DOHH2 (cell line): ENCODE data around the gene TRPC3.

ENCODE experiments used
- H3F3A ChIP-seq: fragments of 200-600 bp; sonication (generic), shearing (Covaris generic); 2 replicates; pipeline ENCODE4 v1.6.0; 2016; ENCODE audit warnings: antibody characterized with exemption, mild to moderate bottlenecking; ENCODE audit not compliant: control insufficient read depth, insufficient read depth
- H3K27ac ChIP-seq: fragments of 200-600 bp; sonication (generic); 2 replicates; pipeline ENCODE4 v1.5.1; 2014; ENCODE audit warnings: low read depth, mild to moderate bottlenecking, low read length, moderate library complexity
- H3K27me3 ChIP-seq: fragments of 200-600 bp; sonication (generic); 2 replicates; pipeline ENCODE4 v1.6.1; 2014; ENCODE audit warnings: mild to moderate bottlenecking, low read length, mixed read lengths; ENCODE audit not compliant: control insufficient read depth
- H3K36me3 ChIP-seq: fragments of 200-600 bp; sonication (generic); 2 replicates; pipeline ENCODE4 v1.6.1; 2014; ENCODE audit warnings: mild to moderate bottlenecking, low read length, moderate library complexity, mixed read lengths; ENCODE audit not compliant: control insufficient read depth
- H3K4me1 ChIP-seq: fragments of 200-600 bp; sonication (generic); 2 replicates; pipeline ENCODE4 v1.6.1; 2014; ENCODE audit warnings: mild to moderate bottlenecking, low read length, mixed read lengths; ENCODE audit not compliant: control insufficient read depth
- H3K4me2 ChIP-seq: fragments of 200-600 bp; sonication (generic); 2 replicates; pipeline ENCODE4 v1.6.0; 2014; ENCODE audit warnings: mild to moderate bottlenecking, low read length, moderate library complexity
- H3K4me3 ChIP-seq: fragments of 200-600 bp; sonication (generic); 2 replicates; pipeline ENCODE4 v1.5.1; 2014; ENCODE audit warnings: mild to moderate bottlenecking, low read length, mixed read lengths
- H3K79me2 ChIP-seq: fragments of 200-600 bp; sonication (generic); 2 replicates; pipeline ENCODE4 v1.6.1; 2014; ENCODE audit warnings: mild to moderate bottlenecking, low read length, mixed read lengths; ENCODE audit not compliant: control insufficient read depth
- H3K9me2 ChIP-seq: fragments of 200-600 bp; sonication (generic); replicated peaks from 2 replicates; pipeline ENCODE4 v1.6.1; 2014; ENCODE audit warnings: mild to moderate bottlenecking, low read length, mixed read lengths; ENCODE audit not compliant: control insufficient read depth
- H3K9me3 ChIP-seq: fragments of 200-600 bp; sonication (generic); 2 replicates; pipeline ENCODE4 v1.6.1; 2014; ENCODE audit warnings: antibody characterized with exemption, low read length, mixed read lengths; ENCODE audit not compliant: control insufficient read depth, insufficient read depth
- H4K20me1 ChIP-seq: fragments of 200-600 bp; sonication (generic); 2 replicates; pipeline ENCODE4 v1.6.0; 2014; ENCODE audit warnings: low read depth, mild to moderate bottlenecking, antibody characterized with exemption, low read length, moderate library complexity; ENCODE audit not compliant: control insufficient read depth, insufficient read depth
- EZH2phosphoT487 ChIP-seq: fragments of 200-600 bp; sonication (generic); IDR thresholded peaks from 2 replicates; pipeline ENCODE4 v1.6.1; 2017; ENCODE audit warnings: borderline replicate concordance, mild to moderate bottlenecking, antibody characterized with exemption, low read length, moderate library complexity, mixed read lengths
- TF ChIP-seq, protein P1 (sequence below): fragments of 200-600 bp; sonication (generic); IDR thresholded peaks from one replicate; pipeline ENCODE4 v1.5.1; 2014; ENCODE audit warnings: antibody characterized with exemption, mild to moderate bottlenecking, low read depth, low read length; ENCODE audit not compliant: poor library complexity, severe bottlenecking

Gene TRPC3

DNA sequence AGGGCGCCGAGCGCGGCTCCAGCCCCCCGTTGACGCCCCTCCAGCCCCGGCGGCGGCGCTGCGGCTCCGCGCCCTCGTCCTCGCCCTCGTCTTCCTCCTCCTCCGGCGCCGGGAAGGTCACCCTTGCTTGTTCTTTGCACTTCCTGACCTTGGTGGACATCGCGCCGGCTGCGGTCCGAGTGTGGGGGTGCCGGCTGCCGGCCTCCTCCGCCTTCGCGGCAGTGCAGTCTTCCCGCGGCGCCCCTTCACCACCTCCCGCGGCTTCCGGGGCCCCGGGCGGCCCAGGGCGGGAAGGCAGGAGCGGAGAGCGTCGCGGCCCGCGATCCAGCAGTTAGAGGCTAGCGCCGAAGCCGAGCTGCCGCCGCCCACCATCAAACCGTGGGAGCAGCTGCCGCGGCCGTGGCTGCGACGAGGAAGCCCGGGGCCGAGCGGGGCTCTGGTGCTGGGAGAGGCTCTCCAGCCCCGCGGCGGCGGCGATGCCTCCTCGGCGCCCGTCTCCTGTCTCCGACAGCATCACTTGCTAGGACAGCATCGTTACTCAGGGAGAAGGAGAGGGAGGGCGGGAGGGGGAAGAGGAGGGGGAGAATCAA lies at the start of gene TRPC3:
TSS of gene TRPC3 (minus strand) at position 540 of the 590 bp plus-strand sequence. CDS start at position 160, 380 bp downstream.
- H3K4me1 ChIP-seq: peaks cover 9% of the 10 kb centered on the region; the same call in 1 of the 2 replicates
- H3K4me3 ChIP-seq: peak within 1 kb of the TSS; percentile 70
- H3K79me2 ChIP-seq: no peaks in the 10 kb centered on the region
- H3K9me3 ChIP-seq: no peaks in the 10 kb centered on the region
- H3K36me3 ChIP-seq: no peaks in the 10 kb centered on the region
- TF ChIP-seq, protein P1, sequence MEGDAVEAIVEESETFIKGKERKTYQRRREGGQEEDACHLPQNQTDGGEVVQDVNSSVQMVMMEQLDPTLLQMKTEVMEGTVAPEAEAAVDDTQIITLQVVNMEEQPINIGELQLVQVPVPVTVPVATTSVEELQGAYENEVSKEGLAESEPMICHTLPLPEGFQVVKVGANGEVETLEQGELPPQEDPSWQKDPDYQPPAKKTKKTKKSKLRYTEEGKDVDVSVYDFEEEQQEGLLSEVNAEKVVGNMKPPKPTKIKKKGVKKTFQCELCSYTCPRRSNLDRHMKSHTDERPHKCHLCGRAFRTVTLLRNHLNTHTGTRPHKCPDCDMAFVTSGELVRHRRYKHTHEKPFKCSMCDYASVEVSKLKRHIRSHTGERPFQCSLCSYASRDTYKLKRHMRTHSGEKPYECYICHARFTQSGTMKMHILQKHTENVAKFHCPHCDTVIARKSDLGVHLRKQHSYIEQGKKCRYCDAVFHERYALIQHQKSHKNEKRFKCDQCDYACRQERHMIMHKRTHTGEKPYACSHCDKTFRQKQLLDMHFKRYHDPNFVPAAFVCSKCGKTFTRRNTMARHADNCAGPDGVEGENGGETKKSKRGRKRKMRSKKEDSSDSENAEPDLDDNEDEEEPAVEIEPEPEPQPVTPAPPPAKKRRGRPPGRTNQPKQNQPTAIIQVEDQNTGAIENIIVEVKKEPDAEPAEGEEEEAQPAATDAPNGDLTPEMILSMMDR: no peak
- TF ChIP-seq EZH2phosphoT487: peak; percentile 89; the same call in 1 of the 2 replicates
- no peaks in the 10 kb centered on the region for H3F3A ChIP-seq
- no peak within 1 kb of the TSS for H3K27ac ChIP-seq
- H3K9me2 ChIP-seq: no peaks in the 10 kb centered on the region
- peak within 1 kb of the TSS; percentile 74 for H3K4me2 ChIP-seq
- H3K27me3 ChIP-seq: peaks cover 38% of the 10 kb centered on the region
- H4K20me1 ChIP-seq: no peaks in the 10 kb centered on the region

DNA sequence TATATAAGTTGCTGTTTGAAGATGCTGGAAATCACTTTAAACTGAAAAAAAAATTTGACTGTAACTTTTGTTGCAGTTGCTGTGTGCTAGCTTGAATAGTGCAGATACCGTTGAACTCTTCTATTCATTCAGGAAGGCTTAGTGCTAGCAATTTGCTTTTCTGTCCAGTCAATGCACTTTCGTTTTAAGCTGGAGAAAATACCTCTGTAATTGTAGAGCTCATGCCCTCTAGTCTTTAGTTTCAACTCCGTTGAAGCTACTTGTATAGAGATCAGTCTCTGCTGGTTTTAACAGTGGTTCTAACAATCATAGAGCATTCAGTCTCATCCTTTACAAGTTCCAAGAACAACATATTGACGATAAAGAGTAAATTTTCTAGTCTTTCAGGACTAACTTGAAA lies 49.0 kb upstream of the TRPC3 start:
- H4K20me1 ChIP-seq: no peaks in the 10 kb centered on the region
- H3K4me3 ChIP-seq: no peak overlapping the region
- no peaks in the 10 kb centered on the region for H3K36me3 ChIP-seq
- H3K27me3 ChIP-seq: peaks cover 10% of the 10 kb centered on the region
- TF ChIP-seq EZH2phosphoT487: no peak
- TF ChIP-seq, protein P1: no peak
- no peak overlapping the region for H3K27ac ChIP-seq
- H3K79me2 ChIP-seq: no peaks in the 10 kb centered on the region
- no peak overlapping the region for H3K4me2 ChIP-seq
- no peaks in the 10 kb centered on the region for H3F3A ChIP-seq
- H3K9me2 ChIP-seq: no peaks in the 10 kb centered on the region
- no peaks in the 10 kb centered on the region for H3K9me3 ChIP-seq
- H3K4me1 ChIP-seq: no peaks in the 10 kb centered on the region

DNA sequence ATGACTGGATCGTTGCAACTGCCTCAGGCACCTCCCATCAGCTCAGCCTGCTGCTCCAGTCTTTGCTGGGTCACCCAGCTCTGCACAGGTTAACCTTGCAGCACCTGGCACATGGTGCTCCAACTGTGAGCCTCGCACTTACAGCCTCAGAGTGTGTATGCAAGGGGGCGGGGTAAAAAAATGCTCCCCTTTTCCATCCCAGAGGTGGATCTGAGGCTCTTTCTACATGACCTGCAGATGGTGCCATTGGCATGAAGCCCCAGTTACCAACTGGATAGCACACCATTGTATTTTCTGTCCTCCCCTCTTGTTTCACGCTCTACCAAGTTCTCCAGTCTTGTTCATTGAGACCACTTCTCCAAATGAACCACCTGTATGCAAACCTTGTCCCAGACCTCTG lies 46.2 kb upstream of the TRPC3 start:
- H3K27me3 ChIP-seq: peaks cover 12% of the 10 kb centered on the region
- no peaks in the 10 kb centered on the region for H3K9me2 ChIP-seq
- H3F3A ChIP-seq: no peaks in the 10 kb centered on the region
- no peaks in the 10 kb centered on the region for H4K20me1 ChIP-seq
- no peaks in the 10 kb centered on the region for H3K9me3 ChIP-seq
- H3K4me3 ChIP-seq: no peak overlapping the region
- H3K4me1 ChIP-seq: no peaks in the 10 kb centered on the region
- no peaks in the 10 kb centered on the region for H3K79me2 ChIP-seq
- no peak overlapping the region for H3K4me2 ChIP-seq
- no peak for TF ChIP-seq EZH2phosphoT487
- TF ChIP-seq, protein P1: no peak
- H3K36me3 ChIP-seq: no peaks in the 10 kb centered on the region
- H3K27ac ChIP-seq: no peak overlapping the region
